IMR-90 (cell line): Measurements from ENCODE around the gene TRIM24. TPM values are rescaled to one million over a fixed set of nuclear protein-coding genes. Genes with fewer than 3 reads are reported as not detected.

Experiments
- ATAC-seq: fragments of 200-7000 bp; cut with Tn5 transposase; 2 replicates; pipeline ENCODE4 v1.9.1; 2020; ENCODE audit warnings: low read depth, mild to moderate bottlenecking, moderate library complexity
- BruUV-seq: library from RNA; stranded (reverse); fragments of 400-500 nt; replicated peaks from 2 replicates; lab custom pipeline; 2021; lab: Mats Ljungman, UMichigan
- CTCF ChIA-PET: fragments of 300-600 bp; formaldehyde crosslinking; extraction: SDS; loops from one replicate; lab custom pipeline; 2021; ENCODE audit warnings: antibody characterized with exemption; lab: Yijun Ruan, JAX
- POLR2A ChIA-PET: fragments of 300-600 bp; sonication (Branson Sonifier 250); formaldehyde crosslinking; loops from one replicate; lab custom pipeline; 2022; ENCODE audit warnings: antibody characterized with exemption; ENCODE audit not compliant: unreplicated experiment; lab: Charles Lee
- DNase-seq: peaks from one replicate; pipeline ENCODE4 v3.0.0; 2013
- H2AFZ ChIP-seq: replicated peaks from 2 replicates; pipeline ENCODE3; 2013; ENCODE audit warnings: low read length, mild to moderate bottlenecking; ENCODE audit not compliant: poor library complexity
- H2AK5ac ChIP-seq: 2 replicates; pipeline ENCODE4 v1.6.1; 2013; ENCODE audit warnings: low read depth, low read length, inconsistent platforms
- H2AK9ac ChIP-seq: replicated peaks from 2 replicates; pipeline ENCODE3; 2013; ENCODE audit warnings: mild to moderate bottlenecking, low read depth, low read length, moderate library complexity; ENCODE audit not compliant: poor library complexity
- H2BK120ac ChIP-seq: 2 replicates; pipeline ENCODE4 v1.6.1; 2013; ENCODE audit warnings: low read depth, low read length, inconsistent platforms
- H2BK15ac ChIP-seq: 3 replicates; pipeline ENCODE4 v1.6.1; 2013; ENCODE audit warnings: low read depth, low read length, inconsistent platforms
- H2BK20ac ChIP-seq: 2 replicates; pipeline ENCODE4 v1.6.1; 2013; ENCODE audit warnings: low read depth, mild to moderate bottlenecking, inconsistent platforms, low read length, moderate library complexity
- H2BK5ac ChIP-seq: 2 replicates; pipeline ENCODE4 v1.6.1; 2013; ENCODE audit warnings: mild to moderate bottlenecking, low read depth, low read length, inconsistent platforms; ENCODE audit not compliant: poor library complexity, severe bottlenecking
- H3K14ac ChIP-seq: replicated peaks from 2 replicates; pipeline ENCODE4 v1.6.1; 2013; ENCODE audit warnings: low read depth, low read length, inconsistent platforms
- H3K18ac ChIP-seq: 2 replicates; pipeline ENCODE4 v1.6.1; 2013; ENCODE audit warnings: low read depth, low read length, control low read depth
- H3K23ac ChIP-seq: 2 replicates; pipeline ENCODE4 v1.6.1; 2013; ENCODE audit warnings: low read depth, low read length, inconsistent platforms
- H3K27ac ChIP-seq: 2 replicates; pipeline ENCODE4 v1.5.1; 2013; ENCODE audit warnings: mild to moderate bottlenecking, control low read depth, low read length; ENCODE audit not compliant: insufficient read depth
- H3K27me3 ChIP-seq: 2 replicates; pipeline ENCODE4 v1.6.1; 2013; ENCODE audit warnings: low read length; ENCODE audit not compliant: control insufficient read depth, insufficient read depth
- H3K36me3 ChIP-seq: 2 replicates; pipeline ENCODE4 v1.6.1; 2013; ENCODE audit warnings: low read length, mixed read lengths; ENCODE audit not compliant: control insufficient read depth, insufficient read depth
- H3K4ac ChIP-seq: 2 replicates; pipeline ENCODE4 v1.6.1; 2013; ENCODE audit warnings: low read depth, low read length, inconsistent platforms
- H3K4me1 ChIP-seq: 2 replicates; pipeline ENCODE4 v1.6.1; 2013; ENCODE audit warnings: low read length, mixed read lengths; ENCODE audit not compliant: control insufficient read depth, insufficient read depth
- H3K4me2 ChIP-seq: 2 replicates; pipeline ENCODE4 v1.6.1; 2013; ENCODE audit warnings: low read depth, mild to moderate bottlenecking, control low read depth, low read length, moderate library complexity
- H3K4me3 ChIP-seq: 2 replicates; pipeline ENCODE4 v1.5.1; 2013; ENCODE audit warnings: low read depth, mild to moderate bottlenecking, control low read depth, low read length, moderate library complexity; ENCODE audit not compliant: insufficient read depth
- H3K56ac ChIP-seq: 2 replicates; pipeline ENCODE4 v1.6.1; 2013; ENCODE audit warnings: low read length, inconsistent platforms; ENCODE audit not compliant: insufficient read depth; ENCODE audit errors: extremely low read depth
- H3K79me1 ChIP-seq, 2 experiments: 2 replicates each; pipeline ENCODE4 v1.6.1; 2013; ENCODE audit warnings: low read length in 2 of 2, inconsistent platforms in 1 of 2, low read depth in 1 of 2
- H3K9ac ChIP-seq: 2 replicates; pipeline ENCODE4 v1.6.1; 2013; ENCODE audit warnings: low read depth, low read length, control low read depth
- H3K9me1 ChIP-seq: 2 replicates; pipeline ENCODE4 v1.6.1; 2013; ENCODE audit warnings: low read length, inconsistent platforms; ENCODE audit not compliant: insufficient read depth
- H3K9me3 ChIP-seq: 2 replicates; pipeline ENCODE4 v1.6.1; 2013; ENCODE audit warnings: low read length; ENCODE audit not compliant: control insufficient read depth, insufficient read depth
- H4K20me1 ChIP-seq: 2 replicates; pipeline ENCODE4 v1.6.1; 2013; ENCODE audit warnings: low read length, inconsistent platforms; ENCODE audit not compliant: insufficient read depth
- H4K5ac ChIP-seq: 2 replicates; pipeline ENCODE4 v1.6.1; 2013; ENCODE audit warnings: mild to moderate bottlenecking, low read depth, low read length, control low read depth
- H4K8ac ChIP-seq, 2 experiments: 2 replicates each; pipeline ENCODE4 v1.6.1; 2013; ENCODE audit warnings: low read depth in 2 of 2, low read length in 2 of 2, control low read depth in 1 of 2, inconsistent platforms in 1 of 2
- H4K91ac ChIP-seq: 2 replicates; pipeline ENCODE4 v1.6.1; 2013; ENCODE audit warnings: low read depth, low read length, inconsistent platforms; ENCODE audit not compliant: insufficient read depth
- BHLHE40 ChIP-seq: fragments of 150-350 bp; IDR thresholded peaks from 2 replicates; pipeline ENCODE4 v1.6.1; 2016; ENCODE audit warnings: mild to moderate bottlenecking, low read depth, low read length
- CEBPB ChIP-seq: IDR thresholded peaks from 2 replicates; pipeline ENCODE4 v1.6.1; 2012; ENCODE audit warnings: low read depth, low read length, improper control_type of control experiment
- CHD1 ChIP-seq: IDR thresholded peaks from 2 replicates; pipeline ENCODE4 v1.6.1; 2012; ENCODE audit warnings: low read depth, low read length, improper control_type of control experiment
- FOS ChIP-seq: fragments of 150-350 bp; IDR thresholded peaks from 2 replicates; pipeline ENCODE4 v1.6.1; 2016; ENCODE audit warnings: low read depth, low read length
- MAFK ChIP-seq: IDR thresholded peaks from 2 replicates; pipeline ENCODE4 v1.6.1; 2012; ENCODE audit warnings: low read depth, low read length, improper control_type of control experiment
- MAZ ChIP-seq: IDR thresholded peaks from 2 replicates; pipeline ENCODE4 v1.6.1; 2012; ENCODE audit warnings: low read depth, mild to moderate bottlenecking, low read length, improper control_type of control experiment, moderate library complexity, borderline replicate concordance
- MXI1 ChIP-seq: IDR thresholded peaks from 2 replicates; pipeline ENCODE4 v1.6.1; 2012; ENCODE audit warnings: low read depth, mild to moderate bottlenecking, low read length, moderate library complexity, borderline replicate concordance
- NFE2L2 ChIP-seq: fragments of 150-350 bp; IDR thresholded peaks from 2 replicates; pipeline ENCODE4 v1.6.1; 2016; ENCODE audit warnings: low read depth, mild to moderate bottlenecking, low read length
- POLR2A ChIP-seq: IDR thresholded peaks from 2 replicates; pipeline ENCODE4 v1.6.1; 2012; ENCODE audit warnings: mild to moderate bottlenecking, low read depth, low read length
- RAD21 ChIP-seq: IDR thresholded peaks from 2 replicates; pipeline ENCODE4 v1.6.1; 2012; ENCODE audit warnings: low read length, improper control_type of control experiment
- RCOR1 ChIP-seq: IDR thresholded peaks from 2 replicates; pipeline ENCODE4 v1.6.1; 2012; ENCODE audit warnings: mild to moderate bottlenecking, low read length, improper control_type of control experiment; ENCODE audit not compliant: insufficient replicate concordance
- RFX5 ChIP-seq: IDR thresholded peaks from 2 replicates; pipeline ENCODE4 v1.8.0; 2012; ENCODE audit warnings: low read depth, mild to moderate bottlenecking, low read length, moderate library complexity
- SMC3 ChIP-seq: fragments of 150-350 bp; IDR thresholded peaks from 2 replicates; pipeline ENCODE4 v1.6.1; 2016; ENCODE audit warnings: low read depth, mild to moderate bottlenecking, antibody characterized with exemption, low read length, moderate library complexity
- WGBS, 2 experiments: methylation state at CpG; one replicate each; pipeline versions ENCODE4 v1.1.5 to v1.1.7; 2013; ENCODE audit warnings: missing lambda C conversion rate in 2 of 2; ENCODE audit not compliant: insufficient read length in 1 of 2; ENCODE audit errors: extremely low coverage in 2 of 2; 5-methylcytosine and 5-hydroxymethylcytosine counted together
- dilution Hi-C: fragments of 300-500 bp; cut with HindIII; formaldehyde crosslinking; loops from one replicate; pipeline ENCODE4 v1.14.3; 2018; ENCODE audit warnings: low sequenced_read_pairs; ENCODE audit not compliant: unreplicated experiment
- in situ Hi-C: fragments of 300-500 bp; cut with MboI; formaldehyde crosslinking; loops from 3 replicates; pipeline ENCODE4 v1.14.3; 2019; ENCODE audit warnings: low sequenced_read_pairs, inconsistent platforms, mixed read lengths
- intact Hi-C: fragments of 100-400 bp; cut with micrococcal nuclease; formaldehyde crosslinking; loops from 2 replicates; pipeline ENCODE4 v1.10.0; 2022
- polyA plus RNA-seq, 3 experiments: library from polyadenylated mRNA; depleted of rRNA; stranded (reverse); fragments of >200 nt; gene quantifications; 2 replicates each; pipeline ENCODE4 v1.2.3, GENCODE V29; 2012; ENCODE audit warnings: low replicate concordance in 1 of 3
- total RNA-seq: library from RNA; depleted of rRNA; stranded (reverse); fragments of >200 nt; gene quantifications from 2 replicates; pipeline ENCODE4 v1.2.3, GENCODE V29; 2012
- TF ChIP-seq, protein P1 (sequence below): fragments of 150-350 bp; IDR thresholded peaks from 2 replicates; pipeline ENCODE4 v1.6.1; 2016; ENCODE audit warnings: low read depth, mild to moderate bottlenecking, low read length, moderate library complexity, borderline replicate concordance
- TF ChIP-seq, protein P2 (sequence below): fragments of 150-350 bp; IDR thresholded peaks from 2 replicates; pipeline ENCODE4 v1.6.1; 2017; ENCODE audit warnings: mild to moderate bottlenecking, antibody characterized with exemption, low read length, low read depth

TRIM24 gene
- total and polyA plus RNA-seq, 2 of the 4 experiments (the other 2 are of a cell fraction), result 4.1 to 5.7 TPM

DNA sequence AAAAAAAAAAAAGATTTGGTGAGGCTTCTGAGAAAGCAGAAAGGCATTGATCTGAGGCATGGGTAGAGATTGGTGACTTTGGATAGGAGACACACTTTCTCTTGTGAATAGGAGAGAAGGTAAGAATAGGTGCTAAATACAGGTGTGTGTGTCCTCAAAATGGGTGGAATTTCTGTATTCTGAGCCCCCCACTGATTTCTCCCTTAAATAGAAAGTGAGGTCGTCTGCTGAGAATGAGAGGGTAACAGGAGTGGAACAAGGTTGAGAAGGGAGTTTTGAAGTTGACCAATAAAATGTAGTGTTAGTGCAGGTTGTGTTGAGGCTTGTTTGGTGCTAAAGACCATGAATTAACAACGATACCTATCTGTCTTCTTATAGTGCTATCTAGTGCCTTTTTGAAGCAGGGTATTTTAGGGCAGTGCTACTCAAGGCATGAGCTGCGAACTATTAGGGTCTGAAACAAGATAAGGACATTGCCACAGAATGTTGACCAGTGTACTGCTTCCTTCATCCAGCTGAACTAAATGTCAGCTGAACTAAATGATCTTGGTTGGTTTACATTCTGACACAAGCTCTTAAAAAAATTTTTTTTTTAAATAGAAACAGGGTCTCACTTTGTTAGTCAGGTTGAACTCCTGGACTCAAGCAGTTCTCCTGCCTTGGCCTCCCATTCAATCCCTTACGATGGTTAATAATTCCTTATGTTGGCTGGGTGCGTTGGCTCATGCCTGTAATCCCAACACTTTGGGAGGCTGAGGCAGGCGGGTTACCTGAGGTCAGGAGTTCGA, 12.4 kb downstream of the TRIM24 start:
- Histone ChIP-seq H3K9ac (no peak overlapping the region), H3K4ac (no peak overlapping the region), H2AK9ac (no peak overlapping the region), H3K27me3 (no peaks in the 10 kb centered on the region), H3K14ac (no peak overlapping the region), H3K4me3 (no peak overlapping the region), H3K18ac (no peak overlapping the region), H2BK5ac (no peak overlapping the region), H4K5ac (no peak overlapping the region), H3K27ac (no peak overlapping the region), H3K9me3 (no peaks in the 10 kb centered on the region), H3K56ac (no peak overlapping the region), H4K8ac (no peak overlapping the region), H2BK20ac (no peak overlapping the region), H2BK120ac (no peak overlapping the region), H2AFZ (no peak overlapping the region), H3K4me2 (no peak overlapping the region), H4K91ac (no peak overlapping the region), H2AK5ac (no peak overlapping the region), H3K36me3 (no peaks in the 10 kb centered on the region), H4K20me1 (no peaks in the 10 kb centered on the region), H3K9me1 (peaks cover 3% of the 10 kb centered on the region; the same call in 1 of the 2 replicates), H3K4me1 (no peaks in the 10 kb centered on the region; the same call in 1 of the 2 replicates), H3K79me1 (peaks cover 19 to 39% of the 10 kb centered on the region in 2 experiments; a peak in 3 of 4 replicates), H3K23ac (no peak overlapping the region), H2BK15ac (no peak overlapping the region)
- in situ Hi-C loops, result no loop called here
- ATAC-seq (no peak), DNase-seq (no peak)
- intact Hi-C loops, result no loop called here
- CTCF ChIA-PET, result no interaction called here
- no TSS peak for BruUV-seq
- 100% methylated on average over 2 of the region's 7 CpGs; no CpG with 5 or more reads in 1 of the 2 experiments for WGBS, 2 experiments
- POLR2A ChIA-PET, result no interaction called here
- dilution Hi-C loops, result no loop called here
- no peak for TF ChIP-seq CEBPB
- TF ChIP-seq RAD21, result no peak
- TF ChIP-seq, protein P1, sequence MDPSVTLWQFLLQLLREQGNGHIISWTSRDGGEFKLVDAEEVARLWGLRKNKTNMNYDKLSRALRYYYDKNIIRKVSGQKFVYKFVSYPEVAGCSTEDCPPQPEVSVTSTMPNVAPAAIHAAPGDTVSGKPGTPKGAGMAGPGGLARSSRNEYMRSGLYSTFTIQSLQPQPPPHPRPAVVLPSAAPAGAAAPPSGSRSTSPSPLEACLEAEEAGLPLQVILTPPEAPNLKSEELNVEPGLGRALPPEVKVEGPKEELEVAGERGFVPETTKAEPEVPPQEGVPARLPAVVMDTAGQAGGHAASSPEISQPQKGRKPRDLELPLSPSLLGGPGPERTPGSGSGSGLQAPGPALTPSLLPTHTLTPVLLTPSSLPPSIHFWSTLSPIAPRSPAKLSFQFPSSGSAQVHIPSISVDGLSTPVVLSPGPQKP, result no peak
- no peak for TF ChIP-seq NFE2L2
- TF ChIP-seq MAZ, result no peak
- no peak for TF ChIP-seq POLR2A
- TF ChIP-seq, protein P2, sequence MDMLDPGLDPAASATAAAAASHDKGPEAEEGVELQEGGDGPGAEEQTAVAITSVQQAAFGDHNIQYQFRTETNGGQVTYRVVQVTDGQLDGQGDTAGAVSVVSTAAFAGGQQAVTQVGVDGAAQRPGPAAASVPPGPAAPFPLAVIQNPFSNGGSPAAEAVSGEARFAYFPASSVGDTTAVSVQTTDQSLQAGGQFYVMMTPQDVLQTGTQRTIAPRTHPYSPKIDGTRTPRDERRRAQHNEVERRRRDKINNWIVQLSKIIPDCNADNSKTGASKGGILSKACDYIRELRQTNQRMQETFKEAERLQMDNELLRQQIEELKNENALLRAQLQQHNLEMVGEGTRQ, result no peak
- no peak for TF ChIP-seq MXI1
- TF ChIP-seq BHLHE40, result no peak
- no peak for TF ChIP-seq RCOR1
- TF ChIP-seq SMC3, result no peak
- no peak for TF ChIP-seq RFX5
- no peak for TF ChIP-seq MAFK
- no peak for TF ChIP-seq CHD1
- TF ChIP-seq FOS, result no peak
